ENCODE measurements around the gene TLCD1. TPM values are rescaled to one million over a fixed set of nuclear protein-coding genes. Genes with fewer than 3 reads are reported as not detected.

TLCD1 gene
- total and polyA plus RNA-seq, 2 donors (not counting 1 experiment from before 2014, with no cell fraction given) = 0.49 to 3.1 TPM

DNA sequence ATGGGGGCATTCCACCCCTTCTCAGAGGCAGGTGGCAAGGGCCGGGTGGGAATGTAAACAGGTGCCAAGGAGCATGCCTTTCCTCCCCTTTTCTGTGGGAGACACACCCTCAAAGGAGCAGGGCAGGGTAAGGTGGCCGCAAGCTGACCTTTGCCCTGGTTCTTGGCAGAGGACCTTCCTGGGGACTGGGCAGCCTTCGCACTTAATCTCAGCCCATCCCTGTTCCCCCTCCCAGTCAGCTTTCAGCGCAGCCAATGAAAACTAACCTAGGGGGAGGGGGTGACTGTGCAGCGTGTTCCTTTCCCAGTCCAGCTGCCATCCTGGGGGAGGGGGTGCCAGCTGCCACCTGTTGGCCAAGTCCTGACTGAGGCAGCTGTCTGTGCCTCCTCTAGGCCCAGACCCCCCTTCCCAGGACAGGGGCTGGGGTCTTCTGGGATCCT is 20.6 kb upstream of the TLCD1 start:
- H4K20me1 ChIP-seq (ENCODE audit: control insufficient read depth, insufficient read depth, low read length, poor library complexity, severe bottlenecking) = peaks cover 73% of the 10 kb centered on the region
- WGBS (ENCODE audit: insufficient coverage) = 80% methylated on average over 2 of the region's 5 CpGs
- peaks cover 69% of the 10 kb centered on the region for H3K79me2 ChIP-seq (ENCODE audit: control insufficient read depth, insufficient read depth, low read length)
- POLR2A ChIA-PET = interaction anchor here (1.1 to 16.2 kb wide), 4 partner anchors 9 to 203 kb away, joined by 4 to 511 read pairs (median 6); partner anchors contain the start of genes NEK8, RPL23A and TLCD1
- H3K36me3 ChIP-seq (replicated peaks in 1 of 2; ENCODE audit: control extremely low read depth in 1 of 2, control insufficient read depth in 1 of 2, extremely low read depth in 1 of 2, insufficient read depth in 2 of 2, low read length in 1 of 2) = peaks cover 0 to 54% of the 10 kb centered on the region in 2 experiments
- H3K4me2 ChIP-seq (replicated peaks; ENCODE audit: low read depth, low read length, poor library complexity, severe bottlenecking) = peak overlapping the region; percentile 88
- TF ChIP-seq, protein P1, sequence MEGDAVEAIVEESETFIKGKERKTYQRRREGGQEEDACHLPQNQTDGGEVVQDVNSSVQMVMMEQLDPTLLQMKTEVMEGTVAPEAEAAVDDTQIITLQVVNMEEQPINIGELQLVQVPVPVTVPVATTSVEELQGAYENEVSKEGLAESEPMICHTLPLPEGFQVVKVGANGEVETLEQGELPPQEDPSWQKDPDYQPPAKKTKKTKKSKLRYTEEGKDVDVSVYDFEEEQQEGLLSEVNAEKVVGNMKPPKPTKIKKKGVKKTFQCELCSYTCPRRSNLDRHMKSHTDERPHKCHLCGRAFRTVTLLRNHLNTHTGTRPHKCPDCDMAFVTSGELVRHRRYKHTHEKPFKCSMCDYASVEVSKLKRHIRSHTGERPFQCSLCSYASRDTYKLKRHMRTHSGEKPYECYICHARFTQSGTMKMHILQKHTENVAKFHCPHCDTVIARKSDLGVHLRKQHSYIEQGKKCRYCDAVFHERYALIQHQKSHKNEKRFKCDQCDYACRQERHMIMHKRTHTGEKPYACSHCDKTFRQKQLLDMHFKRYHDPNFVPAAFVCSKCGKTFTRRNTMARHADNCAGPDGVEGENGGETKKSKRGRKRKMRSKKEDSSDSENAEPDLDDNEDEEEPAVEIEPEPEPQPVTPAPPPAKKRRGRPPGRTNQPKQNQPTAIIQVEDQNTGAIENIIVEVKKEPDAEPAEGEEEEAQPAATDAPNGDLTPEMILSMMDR (IDR thresholded peaks at IDR 0.05) = no peak
- TF ChIP-seq EZH2 (IDR thresholded peaks at IDR 0.05; ENCODE audit: borderline replicate concordance, insufficient read depth, low read depth, low read length, poor library complexity, severe bottlenecking) = no peak
- peaks cover 0 to 5% (median 0%) of the 10 kb centered on the region in 3 donors for H3K9me3 ChIP-seq (ENCODE audit: control extremely low read depth in 1 of 3, control insufficient read depth in 2 of 3, insufficient read depth in 1 of 3, low read length in 2 of 3)
- CTCF ChIA-PET = interaction anchor here (0.8 to 18.9 kb wide), 6 partner anchors 8 to 166 kb away, joined by 3 to 1020 read pairs (median 3); partner anchors contain the start of genes NEK8, RPL23A and TLCD1
- peaks cover 54 to 60% of the 10 kb centered on the region in 2 donors for H3K4me1 ChIP-seq (ENCODE audit: control insufficient read depth in 2 of 2, insufficient read depth in 2 of 2, low read length in 2 of 2)
- H3K9ac ChIP-seq (ENCODE audit: low read length) = peak overlapping the region; percentile 84
- Mint-ChIP-seq H3K27me3 (no peaks in the 10 kb centered on the region), H3K4me1 (peaks cover 56% of the 10 kb centered on the region), H3K27ac (peak overlapping the region; percentile 93), H3K9me3 (ENCODE audit: insufficient read depth) (no peaks in the 10 kb centered on the region), H3K4me3 (peak overlapping the region; percentile 94)
- H3K27ac ChIP-seq (ENCODE audit: low read length in 2 of 2) = peak overlapping the region; percentile 7 to 100
- DNase-seq = no peak
- H3K4me3 ChIP-seq (ENCODE audit: control extremely low read depth in 1 of 5, extremely low read depth in 1 of 5, insufficient read depth in 1 of 5, low read depth in 2 of 5, low read length in 4 of 5) = peak overlapping the region in 2 of 5 experiments; percentile 82 to 88
- intact Hi-C loops (cut with micrococcal nuclease) = no loop called here
- H3K27me3 ChIP-seq (replicated peaks in 1 of 4; ENCODE audit: control extremely low read depth in 1 of 4, control insufficient read depth in 3 of 4, insufficient read depth in 4 of 4, low read length in 3 of 4) = no peaks in the 10 kb centered on the region
- no peak overlapping the region for H2AFZ ChIP-seq (ENCODE audit: insufficient read depth, low read depth, low read length, poor library complexity, severe bottlenecking)
- no peak for ATAC-seq (ENCODE audit: low read depth)

DNA sequence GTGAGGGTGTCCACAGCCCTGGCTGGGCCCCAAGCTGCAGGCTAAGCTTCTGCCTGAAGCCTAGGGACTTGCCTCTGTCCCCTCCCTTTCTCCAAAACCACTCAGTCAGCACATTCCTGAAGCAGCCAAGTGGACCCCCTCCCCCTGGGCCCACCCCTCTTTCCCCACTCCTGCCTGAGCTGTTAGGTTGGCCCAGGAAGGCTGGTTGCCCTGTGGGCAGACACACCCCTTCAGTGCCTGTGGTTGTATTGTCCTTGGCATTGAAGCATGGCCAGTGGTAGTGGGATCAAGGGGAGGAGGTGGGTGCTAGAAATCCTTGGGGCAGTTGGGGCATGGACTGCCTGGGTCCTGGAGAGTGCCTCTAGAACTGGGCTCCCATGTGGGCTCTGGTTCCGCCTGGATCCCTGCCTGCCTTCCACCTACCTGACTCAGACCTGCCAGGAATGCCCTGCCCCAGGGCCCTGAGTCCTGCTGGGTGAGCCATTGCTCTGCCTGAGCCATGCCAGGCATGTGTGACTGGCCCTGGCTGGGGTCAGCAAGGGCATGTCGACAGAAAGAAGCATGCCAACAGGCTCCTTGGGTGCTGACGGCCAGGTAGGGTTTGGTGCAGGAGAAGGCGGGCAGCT is 19.9 kb upstream of the TLCD1 start:
- Mint-ChIP-seq H3K27ac (peak overlapping the region; percentile 93), H3K9me3 (ENCODE audit: insufficient read depth) (no peaks in the 10 kb centered on the region), H3K27me3 (no peaks in the 10 kb centered on the region), H3K4me1 (peaks cover 63% of the 10 kb centered on the region), H3K4me3 (peak overlapping the region; percentile 94)
- H4K20me1 ChIP-seq (ENCODE audit: control insufficient read depth, insufficient read depth, low read length, poor library complexity, severe bottlenecking) = peaks cover 65% of the 10 kb centered on the region
- no peak overlapping the region for H2AFZ ChIP-seq (ENCODE audit: insufficient read depth, low read depth, low read length, poor library complexity, severe bottlenecking)
- peaks cover 70% of the 10 kb centered on the region for H3K79me2 ChIP-seq (ENCODE audit: control insufficient read depth, insufficient read depth, low read length)
- H3K9me3 ChIP-seq (ENCODE audit: control extremely low read depth in 1 of 3, control insufficient read depth in 2 of 3, insufficient read depth in 1 of 3, low read length in 2 of 3) = peaks cover 0 to 6% (median 0%) of the 10 kb centered on the region in 3 donors
- ChIA-PET POLR2A (interaction anchor here (0.6 to 16.2 kb wide), 5 partner anchors 8 to 204 kb away, joined by 4 to 511 read pairs (median 7); partner anchors contain the start of genes FLOT2, NEK8, RPL23A and TLCD1), CTCF (interaction anchor here (0.6 to 18.9 kb wide), 2 partner anchors 8 to 20 kb away, joined by 3 to 1020 read pairs; partner anchors contain the start of genes NEK8, RPL23A and TLCD1)
- intact Hi-C loops (cut with micrococcal nuclease) = no loop called here
- peak overlapping the region in 4 of 5 experiments; percentile 58 to 98 (median 85) for H3K4me3 ChIP-seq (ENCODE audit: control extremely low read depth in 1 of 5, extremely low read depth in 1 of 5, insufficient read depth in 1 of 5, low read depth in 2 of 5, low read length in 4 of 5)
- ATAC-seq (ENCODE audit: low read depth) (no peak), DNase-seq (no peak)
- peaks cover 61 to 67% of the 10 kb centered on the region in 2 donors for H3K4me1 ChIP-seq (ENCODE audit: control insufficient read depth in 2 of 2, insufficient read depth in 2 of 2, low read length in 2 of 2)
- peak overlapping the region; percentile 88 for H3K4me2 ChIP-seq (replicated peaks; ENCODE audit: low read depth, low read length, poor library complexity, severe bottlenecking)
- 83% methylated on average over 4 of the region's 4 CpGs for WGBS (ENCODE audit: insufficient coverage)
- TF ChIP-seq, protein P1 (IDR thresholded peaks at IDR 0.05) = no peak
- TF ChIP-seq EZH2 (IDR thresholded peaks at IDR 0.05; ENCODE audit: borderline replicate concordance, insufficient read depth, low read depth, low read length, poor library complexity, severe bottlenecking) = no peak
- H3K36me3 ChIP-seq (replicated peaks in 1 of 2; ENCODE audit: control extremely low read depth in 1 of 2, control insufficient read depth in 1 of 2, extremely low read depth in 1 of 2, insufficient read depth in 2 of 2, low read length in 1 of 2) = peaks cover 0 to 50% of the 10 kb centered on the region in 2 experiments
- H3K27me3 ChIP-seq (replicated peaks in 1 of 4; ENCODE audit: control extremely low read depth in 1 of 4, control insufficient read depth in 3 of 4, insufficient read depth in 4 of 4, low read length in 3 of 4) = no peaks in the 10 kb centered on the region
- peak overlapping the region; percentile 84 for H3K9ac ChIP-seq (ENCODE audit: low read length)
- peak overlapping the region; percentile 49 to 100 for H3K27ac ChIP-seq (ENCODE audit: low read length in 2 of 2)
